NOMO-1 (cell line): ENCODE measurements around the gene RASGRP3.

ENCODE experiments used
- DNase-seq, 2 experiments: peaks; one replicate each; lab custom pipeline; 2025; ENCODE audit not compliant: unreplicated experiment in 2 of 2; lab: John Stamatoyannopoulos, UW

The RASGRP3 gene

GRCh38 chr2:33614190-33614589, 137.7 kb downstream of the RASGRP3 start:
- no peak for DNase-seq
